Keratinocyte (primary cell): Measurements from ENCODE around the gene CSRP1. TPM values are rescaled to one million over a fixed set of nuclear protein-coding genes. Genes with fewer than 3 reads are reported as not detected.

ENCODE experiments used
- DNase-seq: peaks from one replicate; pipeline ENCODE4 v3.0.0-alpha.2; 2011; ENCODE audit warnings: low read depth, missing footprints, low spot score
- FAIRE-seq: peaks from 2 replicates; lab custom pipeline; 2011; peaks lifted over from hg19 to GRCh38; lab: Jason Lieb, UNC
- H2AFZ ChIP-seq: 2 replicates; pipeline ENCODE4 v1.6.0; 2012; ENCODE audit warnings: low read length, control low read depth, inconsistent platforms; ENCODE audit not compliant: control insufficient read depth
- H3K27ac ChIP-seq: 2 replicates; pipeline ENCODE4 v1.5.1; 2011; ENCODE audit warnings: low read length; ENCODE audit not compliant: control insufficient read depth, insufficient read depth
- H3K27me3 ChIP-seq: 3 replicates; pipeline ENCODE4 v1.6.0; 2011; ENCODE audit warnings: low read length; ENCODE audit not compliant: control insufficient read depth, insufficient read depth; ENCODE audit errors: extremely low read depth
- H3K36me3 ChIP-seq, 2 experiments: 2 replicates in 1 of 2; 3 replicates in 1 of 2; pipeline ENCODE4 v1.5.1; 2011; ENCODE audit warnings: low read length in 2 of 2, mild to moderate bottlenecking in 1 of 2; ENCODE audit not compliant: control insufficient read depth in 2 of 2, insufficient read depth in 2 of 2; ENCODE audit errors: extremely low read depth in 1 of 2
- H3K4me1 ChIP-seq: 3 replicates; pipeline ENCODE4 v1.5.1; 2011; ENCODE audit warnings: low read length; ENCODE audit not compliant: control insufficient read depth, insufficient read depth; ENCODE audit errors: extremely low read depth
- H3K4me2 ChIP-seq: 3 replicates; pipeline ENCODE4 v1.6.0; 2011; ENCODE audit warnings: low read depth, low read length; ENCODE audit not compliant: control insufficient read depth, insufficient read depth; ENCODE audit errors: extremely low read depth
- H3K4me3 ChIP-seq, 3 experiments: fragments of 200-600 bp in 1 of 3; sonication (generic) in 1 of 3; 2 replicates in 2 of 3; 3 replicates in 1 of 3; pipeline ENCODE4 v1.5.1; 2011 to 2016; ENCODE audit warnings: low read length in 3 of 3, mild to moderate bottlenecking in 3 of 3, control low read depth in 2 of 3, inconsistent platforms in 1 of 3, low read depth in 1 of 3, mixed read lengths in 1 of 3, mixed run types in 1 of 3, moderate library complexity in 1 of 3; ENCODE audit not compliant: control insufficient read depth in 2 of 3, insufficient read depth in 2 of 3; ENCODE audit errors: extremely low read depth in 1 of 3
- H3K79me2 ChIP-seq: 2 replicates; pipeline ENCODE4 v1.6.0; 2012; ENCODE audit warnings: low read length; ENCODE audit not compliant: control insufficient read depth, insufficient read depth
- H3K9ac ChIP-seq: 3 replicates; pipeline ENCODE4 v1.6.0; 2011; ENCODE audit warnings: low read length; ENCODE audit not compliant: control insufficient read depth, insufficient read depth; ENCODE audit errors: extremely low read depth
- H3K9me1 ChIP-seq: 3 replicates; pipeline ENCODE4 v1.6.0; 2011; ENCODE audit warnings: low read length; ENCODE audit not compliant: control insufficient read depth, insufficient read depth; ENCODE audit errors: extremely low read depth
- H3K9me3 ChIP-seq: 2 replicates; pipeline ENCODE4 v1.5.1; 2012; ENCODE audit warnings: low read depth, low read length; ENCODE audit not compliant: control insufficient read depth
- H4K20me1 ChIP-seq: 3 replicates; pipeline ENCODE4 v1.6.0; 2011; ENCODE audit warnings: low read length; ENCODE audit not compliant: control insufficient read depth, insufficient read depth; ENCODE audit errors: extremely low read depth
- EZH2 ChIP-seq: IDR thresholded peaks from one replicate; pipeline ENCODE4 v1.6.1; 2012; ENCODE audit warnings: inconsistent platforms, mild to moderate bottlenecking, low read length, moderate library complexity
- dilution Hi-C: fragments of 300-500 bp; cut with MboI; formaldehyde crosslinking; loops from one replicate; pipeline ENCODE4 v1.7.0; 2020; ENCODE audit warnings: low sequenced_read_pairs; ENCODE audit not compliant: extremely low pct_ligation_motif_present
- polyA plus RNA-seq, 5 experiments: library from polyadenylated mRNA; depleted of rRNA in 3 of 5; stranded (reverse) in 3 of 5; stranded (forward) in 1 of 5; unstranded in 1 of 5; fragments of >200 nt; gene quantifications; 1 replicate in 1 of 5; 2 replicates in 3 of 5; 3 replicates in 1 of 5; pipeline versions ENCODE4 v1.2.1 to v1.2.3, GENCODE V29; 2011 to 2012; ENCODE audit warnings: missing spikeins in 2 of 5, low read depth in 1 of 5, low replicate concordance in 1 of 5
- TF ChIP-seq, protein P1 (sequence below), 3 experiments: IDR thresholded peaks in 1 of 3; conservative IDR thresholded peaks in 1 of 3; optimal IDR thresholded peaks in 1 of 3; 2 replicates in 2 of 3; 3 replicates in 1 of 3; pipeline versions ENCODE3 to v1.5.1; 2011; ENCODE audit warnings: low read length in 3 of 3, mild to moderate bottlenecking in 3 of 3, moderate library complexity in 2 of 3, control low read depth in 1 of 3, inconsistent platforms in 1 of 3; ENCODE audit not compliant: insufficient read depth in 2 of 3; ENCODE audit errors: extremely low read depth in 1 of 3

CSRP1 gene
- polyA plus RNA-seq, 1 donor (not counting 4 experiments of a cell fraction or from before 2014, with no cell fraction given), result 168 TPM

DNA sequence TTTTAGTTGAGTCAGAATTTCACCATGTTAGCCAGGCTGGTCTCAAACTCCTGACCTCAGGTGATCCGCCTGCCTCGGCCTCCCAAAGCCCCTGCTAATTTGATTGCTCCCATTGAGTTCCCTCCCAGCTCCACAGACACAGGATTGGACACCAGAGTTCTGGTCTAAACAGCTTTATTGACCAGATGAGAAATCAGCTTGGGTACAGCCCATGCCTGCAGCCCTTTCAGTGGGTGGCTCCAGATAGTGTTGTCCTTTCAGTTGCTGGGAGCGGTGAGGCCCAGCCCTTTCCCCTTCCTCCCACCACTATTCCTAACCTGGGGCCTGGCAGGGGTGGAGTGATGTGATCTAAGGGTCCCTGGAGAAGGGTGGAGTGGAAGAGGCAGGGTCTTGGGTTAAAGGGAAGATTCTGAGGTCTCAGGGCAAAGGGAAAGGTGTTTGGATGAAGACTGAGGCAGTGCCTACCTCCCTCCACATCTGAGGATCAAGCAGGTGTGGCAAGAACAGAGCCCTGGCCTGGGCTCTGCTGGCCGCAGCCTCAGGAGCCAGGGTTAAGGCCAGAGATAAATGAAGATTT is 23.5 kb downstream of the CSRP1 start:
- Histone ChIP-seq H3K27ac (no peak overlapping the region), H3K4me2 (no peak overlapping the region), H3K9ac (no peak overlapping the region), H3K4me3 (no peak overlapping the region), H3K27me3 (no peaks in the 10 kb centered on the region), H3K9me3 (no peaks in the 10 kb centered on the region), H3K4me1 (peaks cover 20% of the 10 kb centered on the region), H3K36me3 (peaks cover 20 to 21% of the 10 kb centered on the region in 2 experiments), H3K9me1 (no peaks in the 10 kb centered on the region), H3K79me2 (no peaks in the 10 kb centered on the region), H4K20me1 (no peaks in the 10 kb centered on the region), H2AFZ (no peak overlapping the region)
- TF ChIP-seq EZH2, result no peak
- TF ChIP-seq, protein P1, sequence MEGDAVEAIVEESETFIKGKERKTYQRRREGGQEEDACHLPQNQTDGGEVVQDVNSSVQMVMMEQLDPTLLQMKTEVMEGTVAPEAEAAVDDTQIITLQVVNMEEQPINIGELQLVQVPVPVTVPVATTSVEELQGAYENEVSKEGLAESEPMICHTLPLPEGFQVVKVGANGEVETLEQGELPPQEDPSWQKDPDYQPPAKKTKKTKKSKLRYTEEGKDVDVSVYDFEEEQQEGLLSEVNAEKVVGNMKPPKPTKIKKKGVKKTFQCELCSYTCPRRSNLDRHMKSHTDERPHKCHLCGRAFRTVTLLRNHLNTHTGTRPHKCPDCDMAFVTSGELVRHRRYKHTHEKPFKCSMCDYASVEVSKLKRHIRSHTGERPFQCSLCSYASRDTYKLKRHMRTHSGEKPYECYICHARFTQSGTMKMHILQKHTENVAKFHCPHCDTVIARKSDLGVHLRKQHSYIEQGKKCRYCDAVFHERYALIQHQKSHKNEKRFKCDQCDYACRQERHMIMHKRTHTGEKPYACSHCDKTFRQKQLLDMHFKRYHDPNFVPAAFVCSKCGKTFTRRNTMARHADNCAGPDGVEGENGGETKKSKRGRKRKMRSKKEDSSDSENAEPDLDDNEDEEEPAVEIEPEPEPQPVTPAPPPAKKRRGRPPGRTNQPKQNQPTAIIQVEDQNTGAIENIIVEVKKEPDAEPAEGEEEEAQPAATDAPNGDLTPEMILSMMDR (optimal IDR thresholded peaks at IDR 0.05 in 1 of 3, IDR thresholded peaks at IDR 0.05 in 1 of 3, conservative IDR thresholded peaks at IDR 0.05 in 1 of 3; ENCODE audit: extremely low read depth in 1 of 3, insufficient read depth in 2 of 3, low read length in 3 of 3), result no peak
- no peak for DNase-seq
- dilution Hi-C loops, result no loop called here
- FAIRE-seq, result no peak

DNA sequence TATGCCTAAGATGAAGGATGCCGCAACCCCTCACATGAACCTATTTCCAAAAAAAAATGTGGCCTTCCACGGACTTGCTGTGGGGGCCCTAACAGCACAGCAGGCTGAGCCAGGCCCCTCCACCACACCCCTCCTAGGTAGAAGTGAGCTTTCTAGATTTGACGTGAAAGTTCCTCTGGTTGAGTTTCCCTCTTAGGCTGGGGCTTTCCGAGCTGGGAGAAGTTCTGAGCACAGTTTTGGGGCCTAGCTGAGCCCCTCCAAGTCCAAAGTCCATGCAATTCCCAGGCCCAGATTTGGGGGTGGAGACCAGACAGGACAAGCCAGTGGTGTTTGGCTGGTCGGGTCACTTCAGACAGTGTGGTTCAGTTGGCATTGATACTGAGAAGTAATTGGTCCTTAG is 24.2 kb downstream of the CSRP1 start:
- Histone ChIP-seq H3K4me2 (no peak overlapping the region), H3K27me3 (no peaks in the 10 kb centered on the region), H3K4me3 (no peak overlapping the region), H3K27ac (no peak overlapping the region), H3K79me2 (no peaks in the 10 kb centered on the region), H3K9me1 (no peaks in the 10 kb centered on the region), H3K4me1 (peaks cover 23% of the 10 kb centered on the region), H3K9me3 (no peaks in the 10 kb centered on the region), H2AFZ (no peak overlapping the region), H3K9ac (no peak overlapping the region), H4K20me1 (no peaks in the 10 kb centered on the region), H3K36me3 (peaks cover 20% of the 10 kb centered on the region in 2 experiments)
- dilution Hi-C loops, result no loop called here
- no peak for DNase-seq
- TF ChIP-seq EZH2, result no peak
- TF ChIP-seq, protein P1 (optimal IDR thresholded peaks at IDR 0.05 in 1 of 3, IDR thresholded peaks at IDR 0.05 in 1 of 3, conservative IDR thresholded peaks at IDR 0.05 in 1 of 3; ENCODE audit: extremely low read depth in 1 of 3, insufficient read depth in 2 of 3, low read length in 3 of 3), result no peak
- no peak for FAIRE-seq
